Erythroblast (primary cell): ENCODE data around the gene STK38.

Source experiments
- GATA1 ChIP-seq: IDR thresholded peaks from 2 replicates; pipeline ENCODE4 v1.6.1; 2011; ENCODE audit warnings: low read depth, mild to moderate bottlenecking, control low read depth, low read length, moderate library complexity
- POLR2A ChIP-seq: IDR thresholded peaks from 2 replicates; pipeline ENCODE4 v1.6.1; 2011; ENCODE audit warnings: mild to moderate bottlenecking, low read length

DNA sequence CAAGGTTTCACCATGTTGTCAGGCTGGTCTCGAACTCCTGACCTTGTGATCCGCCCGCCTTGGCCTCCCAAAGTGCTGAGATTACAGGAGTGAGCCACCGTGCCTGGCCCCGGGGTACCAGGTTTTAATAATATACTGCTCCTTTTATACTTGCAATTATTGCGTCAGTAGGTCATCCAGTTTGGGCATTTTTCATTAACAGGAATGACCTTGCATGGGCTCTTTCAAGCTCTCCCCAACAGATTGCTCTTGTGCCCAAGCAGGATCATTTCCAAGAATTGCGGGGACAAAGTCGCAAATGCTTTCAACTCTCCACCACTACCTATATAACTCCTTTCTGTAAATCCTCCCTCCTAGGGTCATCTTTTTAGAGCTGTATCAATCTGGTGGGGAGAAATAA, 23.8 kb downstream of the STK38 start:
- TF ChIP-seq POLR2A (no peak), GATA1 (no peak)
